Suprapubic skin (tissue), 4 donors: ENCODE results near the gene ZBTB16.

Experiments used
- POLR2A ChIP-seq, 2 donors: fragments of 450-650 bp; IDR thresholded peaks; one replicate each; pipeline ENCODE4 v1.6.1; 2017; ENCODE audit warnings: antibody characterized with exemption in 2 of 2, mild to moderate bottlenecking in 2 of 2, moderate library complexity in 2 of 2
- POLR2AphosphoS5 ChIP-seq, 3 donors: sonication (generic); formaldehyde crosslinking; IDR thresholded peaks; one replicate each; pipeline ENCODE4 v1.6.1; 2017; ENCODE audit warnings: antibody characterized with exemption in 3 of 3
- TF ChIP-seq, protein P1 (sequence below), 2 donors: fragments of 200-600 bp in 1 of 2; fragments of 450-650 bp in 1 of 2; sonication (generic) in 1 of 2; IDR thresholded peaks; one replicate each; pipeline ENCODE4 v1.5.1; 2016 to 2019; ENCODE audit warnings: antibody characterized with exemption in 2 of 2, mild to moderate bottlenecking in 1 of 2, moderate library complexity in 1 of 2

DNA sequence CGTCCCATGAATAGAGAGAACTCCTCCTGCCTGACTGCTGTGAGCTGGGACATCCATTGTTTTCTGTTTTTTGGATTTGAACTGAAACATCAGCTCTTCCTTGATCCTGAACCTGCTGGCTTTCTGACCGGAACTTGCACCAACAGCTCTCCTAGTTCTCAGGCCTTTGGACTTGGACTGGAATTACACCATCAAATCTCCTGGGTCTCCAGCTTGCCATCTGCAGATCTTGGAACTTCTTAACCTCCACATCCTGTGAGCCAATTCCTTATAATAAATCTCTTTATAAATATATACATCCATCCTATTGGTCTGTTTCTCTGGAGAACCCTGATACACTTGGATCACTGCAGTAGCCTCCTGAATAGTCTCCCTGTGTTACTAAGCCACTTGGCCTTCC, 42.5 kb upstream of the ZBTB16 start:
- TF ChIP-seq, protein P1, sequence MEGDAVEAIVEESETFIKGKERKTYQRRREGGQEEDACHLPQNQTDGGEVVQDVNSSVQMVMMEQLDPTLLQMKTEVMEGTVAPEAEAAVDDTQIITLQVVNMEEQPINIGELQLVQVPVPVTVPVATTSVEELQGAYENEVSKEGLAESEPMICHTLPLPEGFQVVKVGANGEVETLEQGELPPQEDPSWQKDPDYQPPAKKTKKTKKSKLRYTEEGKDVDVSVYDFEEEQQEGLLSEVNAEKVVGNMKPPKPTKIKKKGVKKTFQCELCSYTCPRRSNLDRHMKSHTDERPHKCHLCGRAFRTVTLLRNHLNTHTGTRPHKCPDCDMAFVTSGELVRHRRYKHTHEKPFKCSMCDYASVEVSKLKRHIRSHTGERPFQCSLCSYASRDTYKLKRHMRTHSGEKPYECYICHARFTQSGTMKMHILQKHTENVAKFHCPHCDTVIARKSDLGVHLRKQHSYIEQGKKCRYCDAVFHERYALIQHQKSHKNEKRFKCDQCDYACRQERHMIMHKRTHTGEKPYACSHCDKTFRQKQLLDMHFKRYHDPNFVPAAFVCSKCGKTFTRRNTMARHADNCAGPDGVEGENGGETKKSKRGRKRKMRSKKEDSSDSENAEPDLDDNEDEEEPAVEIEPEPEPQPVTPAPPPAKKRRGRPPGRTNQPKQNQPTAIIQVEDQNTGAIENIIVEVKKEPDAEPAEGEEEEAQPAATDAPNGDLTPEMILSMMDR (IDR thresholded peaks at IDR 0.05), result no peak
- TF ChIP-seq POLR2AphosphoS5 (IDR thresholded peaks at IDR 0.05) (no peak), POLR2A (IDR thresholded peaks at IDR 0.05) (no peak)
